HepG2 (cell line): Measurements from ENCODE around the gene ATP5F1E. TPM values are rescaled to one million over a fixed set of nuclear protein-coding genes. Genes with fewer than 3 reads are reported as not detected.

Experiments
- BRCA1 ChIP-seq: sonication (generic); formaldehyde crosslinking; IDR thresholded peaks from 2 replicates; pipeline ENCODE4 v1.4.0; 2020; ENCODE audit warnings: missing genetic modification reagents
- HMG20A ChIP-seq: IDR thresholded peaks from 2 replicates; pipeline ENCODE4 v1.6.1; 2016; ENCODE audit warnings: borderline replicate concordance
- KLF15 ChIP-seq: sonication (generic); formaldehyde crosslinking; IDR thresholded peaks from 2 replicates; pipeline ENCODE4 v1.8.1; 2023; ENCODE audit warnings: borderline replicate concordance, mild to moderate bottlenecking, inconsistent platforms, missing genetic modification reagents, mixed read lengths
- MATR3 ChIP-seq: sonication (generic); formaldehyde crosslinking; IDR thresholded peaks from 2 replicates; pipeline ENCODE4 v1.4.0; 2020; ENCODE audit warnings: missing genetic modification reagents
- MAZ ChIP-seq, 2 experiments: sonication (generic) in 1 of 2; formaldehyde crosslinking in 1 of 2; IDR thresholded peaks; 2 replicates each; pipeline versions ENCODE4 v1.5.0 to v1.6.1; 2012 to 2020; ENCODE audit warnings: low read depth in 2 of 2, mild to moderate bottlenecking in 2 of 2, borderline replicate concordance in 1 of 2, improper control_type of control experiment in 1 of 2, low read length in 1 of 2, missing genetic modification reagents in 1 of 2, moderate library complexity in 1 of 2
- MTA1 ChIP-seq: sonication (generic); formaldehyde crosslinking; IDR thresholded peaks from 2 replicates; pipeline ENCODE4 v1.4.0; 2020; ENCODE audit warnings: missing genetic modification reagents, mild to moderate bottlenecking, borderline replicate concordance
- NKX3-1 ChIP-seq: sonication (generic); formaldehyde crosslinking; IDR thresholded peaks from 2 replicates; pipeline ENCODE4 v1.5.0; 2020; ENCODE audit warnings: missing genetic modification reagents
- RCOR2 ChIP-seq: IDR thresholded peaks from 2 replicates; pipeline ENCODE4 v1.6.1; 2016; ENCODE audit warnings: missing biosample characterization, missing genetic modification reagents
- RXRA ChIP-seq: sonication (generic); formaldehyde crosslinking; IDR thresholded peaks from 2 replicates; pipeline ENCODE4 v1.5.1; 2020; ENCODE audit warnings: missing genetic modification reagents
- SCMH1 ChIP-seq: sonication (generic); formaldehyde crosslinking; IDR thresholded peaks from 2 replicates; pipeline ENCODE4 v1.9.0; 2021; ENCODE audit warnings: missing genetic modification reagents, mild to moderate bottlenecking, borderline replicate concordance
- SP2 ChIP-seq: sonication (generic); formaldehyde crosslinking; IDR thresholded peaks from 2 replicates; pipeline ENCODE4 v1.5.1; 2020; ENCODE audit warnings: mild to moderate bottlenecking, missing genetic modification reagents
- STAG1 ChIP-seq: sonication (generic); formaldehyde crosslinking; IDR thresholded peaks from 2 replicates; pipeline ENCODE4 v1.4.0; 2020; ENCODE audit warnings: missing genetic modification reagents
- TEAD2 ChIP-seq: sonication (generic); formaldehyde crosslinking; IDR thresholded peaks from 2 replicates; pipeline ENCODE4 v1.9.0; 2021; ENCODE audit warnings: missing genetic modification reagents
- THAP11 ChIP-seq: IDR thresholded peaks from 2 replicates; pipeline ENCODE4 v1.6.1; 2016; ENCODE audit warnings: missing biosample characterization, missing genetic modification reagents
- TSC22D2 ChIP-seq: sonication (generic); formaldehyde crosslinking; IDR thresholded peaks from 2 replicates; pipeline ENCODE4 v1.5.1; 2020; ENCODE audit warnings: missing genetic modification reagents, mild to moderate bottlenecking, borderline replicate concordance
- ZBTB38 ChIP-seq: sonication (generic); formaldehyde crosslinking; IDR thresholded peaks from 2 replicates; pipeline ENCODE4 v1.5.1; 2020; ENCODE audit warnings: mild to moderate bottlenecking, missing genetic modification reagents
- ZFX ChIP-seq: sonication (generic); formaldehyde crosslinking; IDR thresholded peaks from 2 replicates; pipeline ENCODE4 v1.4.0; 2020; ENCODE audit warnings: mild to moderate bottlenecking, low read depth, missing genetic modification reagents, moderate library complexity
- ZNF230 ChIP-seq: sonication (generic); formaldehyde crosslinking; IDR thresholded peaks from 2 replicates; pipeline ENCODE4 v1.4.0; 2020; ENCODE audit warnings: mild to moderate bottlenecking, missing genetic modification reagents
- ZNF337 ChIP-seq: sonication (generic); formaldehyde crosslinking; IDR thresholded peaks from 2 replicates; pipeline ENCODE4 v1.5.1; 2020; ENCODE audit warnings: missing genetic modification reagents, low read depth, mild to moderate bottlenecking, borderline replicate concordance
- ZNF501 ChIP-seq: sonication (generic); formaldehyde crosslinking; IDR thresholded peaks from 2 replicates; pipeline ENCODE4 v1.5.1; 2020; ENCODE audit warnings: mild to moderate bottlenecking, moderate library complexity, missing genetic modification reagents
- ZNF556 ChIP-seq: sonication (generic); formaldehyde crosslinking; IDR thresholded peaks from 2 replicates; pipeline ENCODE4 v1.4.0; 2020; ENCODE audit warnings: mild to moderate bottlenecking, missing genetic modification reagents, borderline replicate concordance
- polyA plus RNA-seq, 8 experiments: library from polyadenylated mRNA; depleted of rRNA in 3 of 8; stranded (reverse) in 7 of 8; unstranded in 1 of 8; fragments of >200 nt; fragmentation: Illumina TruSeq in 4 of 8; extraction: Trizol in 4 of 8; gene quantifications; 2 replicates each; pipeline versions ENCODE4 v1.2.1 to v1.2.3, GENCODE V29; 2011 to 2016; ENCODE audit warnings: low read depth in 4 of 8, missing spikeins in 1 of 8, mixed read lengths in 1 of 8; ENCODE audit not compliant: insufficient read depth in 1 of 8
- total RNA-seq, 5 experiments: library from RNA; depleted of rRNA; stranded (reverse); fragments of >200 nt; fragmentation: Illumina TruSeq; extraction: Trizol; gene quantifications; 2 replicates each; pipeline ENCODE4 v1.2.3, GENCODE V29; 2016; ENCODE audit warnings: low read depth in 1 of 5
- TF ChIP-seq, protein P1 (sequence below): sonication (generic); formaldehyde crosslinking; IDR thresholded peaks from 2 replicates; pipeline ENCODE4 v1.9.0; 2021; ENCODE audit warnings: missing genetic modification reagents, borderline replicate concordance
- TF ChIP-seq, protein P2 (sequence below): sonication (generic); formaldehyde crosslinking; IDR thresholded peaks from 2 replicates; pipeline ENCODE4 v1.8.1; 2023; ENCODE audit warnings: mild to moderate bottlenecking, missing genetic modification reagents
- TF ChIP-seq, protein P3 (sequence below): sonication (generic); formaldehyde crosslinking; conservative IDR thresholded peaks from 2 replicates; pipeline ENCODE4 v1.8.1; 2023; ENCODE audit warnings: missing genetic modification reagents
- TF ChIP-seq, protein P4 (sequence below): IDR thresholded peaks from 2 replicates; pipeline ENCODE4 v1.6.1; 2016; ENCODE audit warnings: control low read depth

ATP5F1E gene
- total and polyA plus RNA-seq, 2 of the 13 experiments (the other 11 are each of a cell fraction or from before 2014, with no cell fraction given): 121 to 134 TPM

DNA sequence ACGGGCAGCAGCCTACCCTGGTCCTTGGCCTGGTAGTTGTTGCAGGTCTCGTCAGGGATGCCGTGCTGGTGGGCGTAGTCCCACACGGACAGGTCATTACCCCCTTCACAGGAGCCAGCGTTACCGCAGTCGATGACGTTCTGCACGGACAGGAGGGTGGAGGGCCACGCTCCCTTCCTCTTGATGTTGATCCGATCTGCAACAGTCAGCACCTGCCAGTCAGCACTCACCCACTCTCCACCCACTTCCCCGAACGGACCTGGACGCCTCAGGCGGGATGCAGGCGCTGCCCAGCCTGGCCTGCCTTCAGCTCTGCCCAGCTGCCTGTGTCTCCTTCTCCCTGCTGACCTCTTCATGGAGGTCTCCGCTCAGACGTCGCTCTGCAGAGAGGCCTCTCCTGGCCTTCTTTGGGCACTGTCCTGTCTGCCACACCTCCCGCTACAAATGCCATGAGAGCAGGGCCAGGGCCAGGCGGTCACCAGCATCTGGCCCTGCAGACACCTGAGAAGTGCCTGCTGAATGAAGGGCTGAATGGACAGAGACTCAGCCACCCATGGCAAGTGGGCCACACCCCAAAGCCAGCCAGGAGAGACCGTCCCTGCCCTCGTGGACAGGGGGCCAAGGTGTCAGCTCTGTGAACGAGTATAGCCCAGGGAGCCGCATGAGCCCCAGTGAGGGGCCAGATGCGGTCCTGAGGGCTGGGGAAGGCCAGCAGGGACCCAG lies 30.5 kb downstream of the ATP5F1E start (continued):
- TF ChIP-seq MTA1 (CRISPR knock-in tag) (0 out of 2 replicates have a peak, but pooled peaks have one; percentile 16), NKX3-1 (no peak), ZNF230 (CRISPR knock-in tag) (no peak), SCMH1 (CRISPR knock-in tag) (no peak), ZNF501 (no peak), ZBTB38 (CRISPR knock-in tag) (peak; percentile 90; the same call in 1 of the 2 replicates), TSC22D2 (CRISPR knock-in tag) (no peak), THAP11 (CRISPR knock-in tag) (no peak), SP2 (peak; percentile 1; the same call in 1 of the 2 replicates), RXRA (no peak; the same call in none of the 2 replicates), MATR3 (CRISPR knock-in tag) (no peak), HMG20A (CRISPR knock-in tag) (no peak), MAZ (IDR thresholded peaks at IDR 0.05; ENCODE audit: borderline replicate concordance, low read depth, low read length) (no peak), MAZ (CRISPR knock-in tag; IDR thresholded peaks at IDR 0.05; ENCODE audit: low read depth) (0 out of 2 replicates have a peak, but pooled peaks have one; percentile 26), KLF15 (CRISPR knock-in tag) (no peak), STAG1 (CRISPR knock-in tag) (no peak), TEAD2 (no peak), ZNF337 (CRISPR knock-in tag) (no peak), RCOR2 (CRISPR knock-in tag) (no peak), ZNF556 (0 out of 2 replicates have a peak, but pooled peaks have one; percentile 11), BRCA1 (no peak), ZFX (CRISPR knock-in tag) (no peak)
- TF ChIP-seq, protein P1, sequence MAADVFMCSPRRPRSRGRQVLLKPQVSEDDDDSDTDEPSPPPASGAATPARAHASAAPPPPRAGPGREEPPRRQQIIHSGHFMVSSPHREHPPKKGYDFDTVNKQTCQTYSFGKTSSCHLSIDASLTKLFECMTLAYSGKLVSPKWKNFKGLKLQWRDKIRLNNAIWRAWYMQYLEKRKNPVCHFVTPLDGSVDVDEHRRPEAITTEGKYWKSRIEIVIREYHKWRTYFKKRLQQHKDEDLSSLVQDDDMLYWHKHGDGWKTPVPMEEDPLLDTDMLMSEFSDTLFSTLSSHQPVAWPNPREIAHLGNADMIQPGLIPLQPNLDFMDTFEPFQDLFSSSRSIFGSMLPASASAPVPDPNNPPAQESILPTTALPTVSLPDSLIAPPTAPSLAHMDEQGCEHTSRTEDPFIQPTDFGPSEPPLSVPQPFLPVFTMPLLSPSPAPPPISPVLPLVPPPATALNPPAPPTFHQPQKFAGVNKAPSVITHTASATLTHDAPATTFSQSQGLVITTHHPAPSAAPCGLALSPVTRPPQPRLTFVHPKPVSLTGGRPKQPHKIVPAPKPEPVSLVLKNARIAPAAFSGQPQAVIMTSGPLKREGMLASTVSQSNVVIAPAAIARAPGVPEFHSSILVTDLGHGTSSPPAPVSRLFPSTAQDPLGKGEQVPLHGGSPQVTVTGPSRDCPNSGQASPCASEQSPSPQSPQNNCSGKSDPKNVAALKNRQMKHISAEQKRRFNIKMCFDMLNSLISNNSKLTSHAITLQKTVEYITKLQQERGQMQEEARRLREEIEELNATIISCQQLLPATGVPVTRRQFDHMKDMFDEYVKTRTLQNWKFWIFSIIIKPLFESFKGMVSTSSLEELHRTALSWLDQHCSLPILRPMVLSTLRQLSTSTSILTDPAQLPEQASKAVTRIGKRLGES (CRISPR knock-in tag): no peak
- TF ChIP-seq, protein P2, sequence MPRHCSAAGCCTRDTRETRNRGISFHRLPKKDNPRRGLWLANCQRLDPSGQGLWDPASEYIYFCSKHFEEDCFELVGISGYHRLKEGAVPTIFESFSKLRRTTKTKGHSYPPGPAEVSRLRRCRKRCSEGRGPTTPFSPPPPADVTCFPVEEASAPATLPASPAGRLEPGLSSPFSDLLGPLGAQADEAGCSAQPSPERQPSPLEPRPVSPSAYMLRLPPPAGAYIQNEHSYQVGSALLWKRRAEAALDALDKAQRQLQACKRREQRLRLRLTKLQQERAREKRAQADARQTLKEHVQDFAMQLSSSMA: no peak
- TF ChIP-seq, protein P3, sequence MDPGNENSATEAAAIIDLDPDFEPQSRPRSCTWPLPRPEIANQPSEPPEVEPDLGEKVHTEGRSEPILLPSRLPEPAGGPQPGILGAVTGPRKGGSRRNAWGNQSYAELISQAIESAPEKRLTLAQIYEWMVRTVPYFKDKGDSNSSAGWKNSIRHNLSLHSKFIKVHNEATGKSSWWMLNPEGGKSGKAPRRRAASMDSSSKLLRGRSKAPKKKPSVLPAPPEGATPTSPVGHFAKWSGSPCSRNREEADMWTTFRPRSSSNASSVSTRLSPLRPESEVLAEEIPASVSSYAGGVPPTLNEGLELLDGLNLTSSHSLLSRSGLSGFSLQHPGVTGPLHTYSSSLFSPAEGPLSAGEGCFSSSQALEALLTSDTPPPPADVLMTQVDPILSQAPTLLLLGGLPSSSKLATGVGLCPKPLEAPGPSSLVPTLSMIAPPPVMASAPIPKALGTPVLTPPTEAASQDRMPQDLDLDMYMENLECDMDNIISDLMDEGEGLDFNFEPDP: no peak
- TF ChIP-seq, protein P4, sequence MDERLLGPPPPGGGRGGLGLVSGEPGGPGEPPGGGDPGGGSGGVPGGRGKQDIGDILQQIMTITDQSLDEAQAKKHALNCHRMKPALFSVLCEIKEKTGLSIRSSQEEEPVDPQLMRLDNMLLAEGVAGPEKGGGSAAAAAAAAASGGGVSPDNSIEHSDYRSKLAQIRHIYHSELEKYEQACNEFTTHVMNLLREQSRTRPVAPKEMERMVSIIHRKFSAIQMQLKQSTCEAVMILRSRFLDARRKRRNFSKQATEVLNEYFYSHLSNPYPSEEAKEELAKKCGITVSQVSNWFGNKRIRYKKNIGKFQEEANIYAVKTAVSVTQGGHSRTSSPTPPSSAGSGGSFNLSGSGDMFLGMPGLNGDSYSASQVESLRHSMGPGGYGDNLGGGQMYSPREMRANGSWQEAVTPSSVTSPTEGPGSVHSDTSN (CRISPR knock-in tag): no peak
